HepG2 (cell line): ENCODE data around the gene KIAA0040.

ENCODE experiments used
- CTCF ChIP-seq: sonication (generic); formaldehyde crosslinking; IDR thresholded peaks from 2 replicates; pipeline ENCODE4 v1.5.0; 2020; ENCODE audit warnings: mild to moderate bottlenecking, missing genetic modification reagents, moderate library complexity
- SOX5 ChIP-seq: IDR thresholded peaks from 2 replicates; pipeline ENCODE4 v1.6.1; 2016; ENCODE audit warnings: borderline replicate concordance

DNA sequence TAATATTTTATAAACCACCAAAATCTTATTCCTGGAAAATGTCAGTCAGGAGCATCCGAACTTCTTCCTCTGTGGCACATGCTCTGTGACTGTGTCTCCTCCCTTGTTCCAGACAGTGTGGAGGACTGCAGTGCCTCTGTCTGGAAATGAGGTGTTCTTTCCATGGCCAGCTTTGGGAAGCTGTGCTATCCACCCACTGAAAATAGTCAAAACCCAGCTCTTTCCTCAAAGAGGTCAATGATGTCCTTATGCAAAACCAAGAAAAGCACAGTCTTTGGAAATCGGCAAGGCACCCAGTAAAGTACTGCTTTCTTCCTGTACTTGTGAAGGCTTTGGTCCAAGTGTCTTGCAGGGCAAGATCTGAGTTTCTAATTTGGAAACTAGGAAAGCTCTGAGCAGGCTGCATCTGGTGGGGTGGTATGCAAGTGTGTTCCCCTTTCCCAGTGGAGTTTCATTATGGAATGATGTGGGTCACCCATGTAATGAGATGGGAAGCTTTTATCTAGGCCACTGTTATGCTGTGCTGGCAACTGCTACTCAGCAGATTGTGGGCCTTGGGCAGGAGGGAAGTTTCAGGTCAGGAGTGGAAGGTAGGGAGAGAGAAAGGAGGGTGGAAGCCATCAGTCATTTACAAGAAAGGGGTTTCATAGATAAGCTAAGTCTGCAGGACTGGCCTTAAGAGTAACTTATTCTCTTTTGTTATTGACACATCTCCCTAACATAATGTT, 6.0 kb downstream of the KIAA0040 start:
- no peak for TF ChIP-seq SOX5
- no peak for TF ChIP-seq CTCF (CRISPR knock-in tag)
